ENCODE data around the gene ASPHD1.

The ASPHD1 gene

GRCh38 chr16:29862884-29863668 lies 37.2 kb upstream of the ASPHD1 start, which contains the start of gene CDIPT:
CDIPT (minus strand) TSS chr16:29863226; CDS start chr16:29862857, 369 bp downstream.
- TF ChIP-seq SPI1 (IDR thresholded peaks at IDR 0.05; ENCODE audit: borderline replicate concordance, low read depth) (peak; percentile 43), REST (IDR thresholded peaks at IDR 0.05; ENCODE audit: insufficient replicate concordance, low read depth) (no peak), CTCF (IDR thresholded peaks at IDR 0.05; ENCODE audit: insufficient read depth, low read length) (peak; percentile 67), POLR2AphosphoS5 (IDR thresholded peaks at IDR 0.05; ENCODE audit: low read depth) (peak; percentile 36; the same call in 1 of the 2 replicates), GABPA (IDR thresholded peaks at IDR 0.05; ENCODE audit: low read depth) (peak; percentile 14; the same call in 1 of the 2 replicates)
- peak; percentile 97 for DNase-seq (ENCODE audit: low read depth in 1 of 2, low spot score in 1 of 2)
- Histone ChIP-seq H3K27ac (replicated peaks) (peak within 1 kb of the TSS; percentile 100), H3K4me3 (replicated peaks; ENCODE audit: insufficient read depth, low read length) (peak within 1 kb of the TSS; percentile 81), H3K27me3 (ENCODE audit: insufficient read depth, poor library complexity, severe bottlenecking) (no peaks in the 10 kb centered on the region)

GRCh38 chr16:29863669-29863984 lies 36.7 kb upstream of the ASPHD1 start:
- Histone ChIP-seq H3K27me3 (ENCODE audit: insufficient read depth, poor library complexity, severe bottlenecking) (no peaks in the 10 kb centered on the region), H3K4me3 (replicated peaks; ENCODE audit: insufficient read depth, low read length) (peak overlapping the region; percentile 13; the same call in 1 of the 2 replicates), H3K27ac (replicated peaks) (peak overlapping the region; percentile 100)
- TF ChIP-seq CTCF (IDR thresholded peaks at IDR 0.05; ENCODE audit: insufficient read depth, low read length) = no peak
- TF ChIP-seq REST (IDR thresholded peaks at IDR 0.05; ENCODE audit: insufficient replicate concordance, low read depth) = no peak
- no peak; the same call in 1 of the 2 replicates for TF ChIP-seq POLR2AphosphoS5 (IDR thresholded peaks at IDR 0.05; ENCODE audit: low read depth)
- TF ChIP-seq GABPA (IDR thresholded peaks at IDR 0.05; ENCODE audit: low read depth) = no peak
- no peak for TF ChIP-seq SPI1 (IDR thresholded peaks at IDR 0.05; ENCODE audit: borderline replicate concordance, low read depth)
- DNase-seq (ENCODE audit: low read depth in 1 of 2, low spot score in 1 of 2) = no peak

GRCh38 chr16:29864205-29864604 lies 36.1 kb upstream of the ASPHD1 start:
- no peak overlapping the region for H3K4me3 ChIP-seq (replicated peaks; ENCODE audit: insufficient read depth, low read length)
- DNase-seq (ENCODE audit: low read depth in 1 of 2, low spot score in 1 of 2) = no peak
- no peak overlapping the region for H3K27ac ChIP-seq (replicated peaks)
- no peak for TF ChIP-seq SPI1 (IDR thresholded peaks at IDR 0.05; ENCODE audit: borderline replicate concordance, low read depth)
- no peak for TF ChIP-seq POLR2AphosphoS5 (IDR thresholded peaks at IDR 0.05; ENCODE audit: low read depth)
- TF ChIP-seq CTCF (IDR thresholded peaks at IDR 0.05; ENCODE audit: insufficient read depth, low read length) = no peak
- TF ChIP-seq GABPA (IDR thresholded peaks at IDR 0.05; ENCODE audit: low read depth) = no peak
- TF ChIP-seq REST (IDR thresholded peaks at IDR 0.05; ENCODE audit: insufficient replicate concordance, low read depth) = no peak
- no peaks in the 10 kb centered on the region for H3K27me3 ChIP-seq (ENCODE audit: insufficient read depth, poor library complexity, severe bottlenecking)
